Breast epithelium (tissue), 3 donors: ENCODE data around the gene LUC7L3.

Experiments
- POLR2A ChIP-seq: fragments of 450-650 bp; IDR thresholded peaks from one replicate; pipeline ENCODE4 v1.6.1; 2016; ENCODE audit warnings: antibody characterized with exemption, mild to moderate bottlenecking, moderate library complexity
- TF ChIP-seq, protein P1 (sequence below), 3 donors: fragments of 450-650 bp; IDR thresholded peaks; one replicate each; pipeline ENCODE4 v1.5.1; 2016 to 2017; ENCODE audit warnings: antibody characterized with exemption in 3 of 3, mild to moderate bottlenecking in 3 of 3, moderate library complexity in 3 of 3

DNA sequence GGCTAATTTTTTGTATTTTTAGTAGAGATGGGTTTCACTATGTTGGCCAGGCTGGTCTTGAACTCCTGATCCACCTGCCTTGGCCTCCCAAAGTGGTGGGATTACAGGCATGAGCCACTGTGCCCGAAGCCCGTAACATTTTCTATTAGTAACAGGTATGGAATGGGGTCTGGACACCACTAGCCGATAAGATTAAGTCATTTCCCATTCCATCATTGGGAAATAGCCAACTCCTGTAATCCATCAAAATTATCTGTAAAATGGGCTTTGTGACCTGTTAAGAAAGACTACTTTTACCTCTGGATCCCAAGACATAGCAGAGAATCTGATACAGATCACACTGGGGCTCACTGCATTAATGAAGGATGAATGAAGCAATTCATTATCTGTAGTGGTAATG, 3.9 kb upstream of the LUC7L3 start:
- TF ChIP-seq, protein P1, sequence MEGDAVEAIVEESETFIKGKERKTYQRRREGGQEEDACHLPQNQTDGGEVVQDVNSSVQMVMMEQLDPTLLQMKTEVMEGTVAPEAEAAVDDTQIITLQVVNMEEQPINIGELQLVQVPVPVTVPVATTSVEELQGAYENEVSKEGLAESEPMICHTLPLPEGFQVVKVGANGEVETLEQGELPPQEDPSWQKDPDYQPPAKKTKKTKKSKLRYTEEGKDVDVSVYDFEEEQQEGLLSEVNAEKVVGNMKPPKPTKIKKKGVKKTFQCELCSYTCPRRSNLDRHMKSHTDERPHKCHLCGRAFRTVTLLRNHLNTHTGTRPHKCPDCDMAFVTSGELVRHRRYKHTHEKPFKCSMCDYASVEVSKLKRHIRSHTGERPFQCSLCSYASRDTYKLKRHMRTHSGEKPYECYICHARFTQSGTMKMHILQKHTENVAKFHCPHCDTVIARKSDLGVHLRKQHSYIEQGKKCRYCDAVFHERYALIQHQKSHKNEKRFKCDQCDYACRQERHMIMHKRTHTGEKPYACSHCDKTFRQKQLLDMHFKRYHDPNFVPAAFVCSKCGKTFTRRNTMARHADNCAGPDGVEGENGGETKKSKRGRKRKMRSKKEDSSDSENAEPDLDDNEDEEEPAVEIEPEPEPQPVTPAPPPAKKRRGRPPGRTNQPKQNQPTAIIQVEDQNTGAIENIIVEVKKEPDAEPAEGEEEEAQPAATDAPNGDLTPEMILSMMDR (IDR thresholded peaks at IDR 0.05): no peak
- TF ChIP-seq POLR2A: no peak
